ENCODE results near the gene ALDH5A1. TPM values are rescaled to one million over a fixed set of nuclear protein-coding genes. Genes with fewer than 3 reads are reported as not detected.

Gene ALDH5A1
- total RNA-seq, 2 donors from 2014 or later, result 5.0 to 10.0 TPM

DNA sequence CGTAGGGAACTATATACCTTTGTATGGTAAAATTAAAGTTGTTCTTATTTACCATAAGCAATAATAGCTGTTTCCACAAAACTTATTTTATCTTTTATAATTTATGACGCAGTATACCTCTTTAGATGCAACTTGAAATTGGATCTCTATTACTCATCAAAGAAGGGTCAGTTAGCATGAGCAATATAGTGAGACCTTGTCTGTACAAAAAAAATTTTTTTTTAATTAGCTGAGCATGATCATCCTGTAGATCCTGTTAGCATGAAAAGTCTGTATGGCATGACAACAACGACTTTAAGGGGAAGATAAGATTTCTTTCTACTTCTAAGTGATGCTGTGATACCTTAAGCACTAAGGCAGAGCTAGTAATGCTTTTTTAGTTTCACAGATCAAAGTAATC lies 5.9 kb downstream of the ALDH5A1 start:
- DNase-seq (ENCODE audit: low spot score), result no peak
- Histone ChIP-seq H3K9me3 (no peaks in the 10 kb centered on the region), H3K27me3 (no peaks in the 10 kb centered on the region), H3K36me3 (peaks cover 18% of the 10 kb centered on the region), H3K4me1 (peaks cover 0 to 4% of the 10 kb centered on the region in 2 donors), H3K27ac (no peak overlapping the region), H3K4me3 (no peak overlapping the region)
- TF ChIP-seq, protein P1, sequence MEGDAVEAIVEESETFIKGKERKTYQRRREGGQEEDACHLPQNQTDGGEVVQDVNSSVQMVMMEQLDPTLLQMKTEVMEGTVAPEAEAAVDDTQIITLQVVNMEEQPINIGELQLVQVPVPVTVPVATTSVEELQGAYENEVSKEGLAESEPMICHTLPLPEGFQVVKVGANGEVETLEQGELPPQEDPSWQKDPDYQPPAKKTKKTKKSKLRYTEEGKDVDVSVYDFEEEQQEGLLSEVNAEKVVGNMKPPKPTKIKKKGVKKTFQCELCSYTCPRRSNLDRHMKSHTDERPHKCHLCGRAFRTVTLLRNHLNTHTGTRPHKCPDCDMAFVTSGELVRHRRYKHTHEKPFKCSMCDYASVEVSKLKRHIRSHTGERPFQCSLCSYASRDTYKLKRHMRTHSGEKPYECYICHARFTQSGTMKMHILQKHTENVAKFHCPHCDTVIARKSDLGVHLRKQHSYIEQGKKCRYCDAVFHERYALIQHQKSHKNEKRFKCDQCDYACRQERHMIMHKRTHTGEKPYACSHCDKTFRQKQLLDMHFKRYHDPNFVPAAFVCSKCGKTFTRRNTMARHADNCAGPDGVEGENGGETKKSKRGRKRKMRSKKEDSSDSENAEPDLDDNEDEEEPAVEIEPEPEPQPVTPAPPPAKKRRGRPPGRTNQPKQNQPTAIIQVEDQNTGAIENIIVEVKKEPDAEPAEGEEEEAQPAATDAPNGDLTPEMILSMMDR (IDR thresholded peaks at IDR 0.05), result no peak

- no peak overlapping the region for H3K4me3 ChIP-seq
- H3K27ac ChIP-seq, result no peak overlapping the region
- DNase-seq (ENCODE audit: low spot score), result peak; percentile 2
- no peaks in the 10 kb centered on the region for H3K9me3 ChIP-seq
- H3K36me3 ChIP-seq, result peaks cover 21% of the 10 kb centered on the region
- H3K27me3 ChIP-seq, result no peaks in the 10 kb centered on the region
- H3K4me1 ChIP-seq, result no peaks in the 10 kb centered on the region
- TF ChIP-seq, protein P1 (IDR thresholded peaks at IDR 0.05), result no peak
Measured at GRCh38 chr6:24501374-24501773, 6.6 kb downstream of the ALDH5A1 start.

DNA sequence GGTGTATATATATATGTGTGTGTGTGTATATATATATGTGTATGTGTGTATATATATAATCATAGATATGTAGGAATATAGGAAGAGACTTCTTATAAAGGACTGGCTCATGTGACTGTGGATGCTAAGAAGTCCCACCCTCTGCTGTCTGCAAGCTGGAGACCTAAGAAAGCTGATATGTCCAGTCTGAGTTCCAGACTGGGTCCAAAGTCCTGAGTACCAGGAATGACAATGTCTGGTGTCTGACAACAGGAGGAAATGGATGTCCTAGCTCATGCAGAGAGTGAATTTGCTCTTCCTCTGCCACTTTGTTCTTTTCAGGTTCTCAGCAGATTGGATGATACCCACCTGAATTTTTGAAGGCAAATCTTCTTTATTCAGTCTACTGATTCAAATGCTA lies 7.1 kb downstream of the ALDH5A1 start:
- Histone ChIP-seq H3K36me3 (peaks cover 25% of the 10 kb centered on the region), H3K4me3 (no peak overlapping the region), H3K4me1 (no peaks in the 10 kb centered on the region), H3K27me3 (no peaks in the 10 kb centered on the region), H3K27ac (no peak overlapping the region), H3K9me3 (no peaks in the 10 kb centered on the region)
- TF ChIP-seq, protein P1 (IDR thresholded peaks at IDR 0.05), result no peak
- DNase-seq (ENCODE audit: low spot score), result peak; percentile 0

GRCh38 chr6:24504287-24504648 lies 9.5 kb downstream of the ALDH5A1 start:
- Histone ChIP-seq H3K27me3 (no peaks in the 10 kb centered on the region), H3K9me3 (peaks cover 0 to 3% of the 10 kb centered on the region in 2 donors), H3K4me1 (no peaks in the 10 kb centered on the region), H3K4me3 (no peak overlapping the region), H3K36me3 (peaks cover 28% of the 10 kb centered on the region), H3K27ac (no peak overlapping the region)
- TF ChIP-seq, protein P1 (IDR thresholded peaks at IDR 0.05), result no peak
- peak; percentile 7 for DNase-seq (ENCODE audit: low spot score)

- Histone ChIP-seq H3K4me1 (no peaks in the 10 kb centered on the region), H3K36me3 (peaks cover 28% of the 10 kb centered on the region), H3K27ac (no peak overlapping the region), H3K9me3 (peaks cover 0 to 3% of the 10 kb centered on the region in 2 donors), H3K4me3 (no peak overlapping the region), H3K27me3 (no peaks in the 10 kb centered on the region)
- DNase-seq (ENCODE audit: low spot score), result peak; percentile 32
- TF ChIP-seq, protein P1 (IDR thresholded peaks at IDR 0.05), result no peak
Measured at GRCh38 chr6:24504649-24505586, 10.1 kb downstream of the ALDH5A1 start.
